ENCODE results near the gene CBLN3. TPM values are rescaled to one million over a fixed set of nuclear protein-coding genes. Genes with fewer than 3 reads are reported as not detected.

CBLN3 gene
- total and polyA plus RNA-seq, 2 donors (not counting 1 experiment from before 2014, with no cell fraction given) = 2.7 to 5.3 TPM

DNA sequence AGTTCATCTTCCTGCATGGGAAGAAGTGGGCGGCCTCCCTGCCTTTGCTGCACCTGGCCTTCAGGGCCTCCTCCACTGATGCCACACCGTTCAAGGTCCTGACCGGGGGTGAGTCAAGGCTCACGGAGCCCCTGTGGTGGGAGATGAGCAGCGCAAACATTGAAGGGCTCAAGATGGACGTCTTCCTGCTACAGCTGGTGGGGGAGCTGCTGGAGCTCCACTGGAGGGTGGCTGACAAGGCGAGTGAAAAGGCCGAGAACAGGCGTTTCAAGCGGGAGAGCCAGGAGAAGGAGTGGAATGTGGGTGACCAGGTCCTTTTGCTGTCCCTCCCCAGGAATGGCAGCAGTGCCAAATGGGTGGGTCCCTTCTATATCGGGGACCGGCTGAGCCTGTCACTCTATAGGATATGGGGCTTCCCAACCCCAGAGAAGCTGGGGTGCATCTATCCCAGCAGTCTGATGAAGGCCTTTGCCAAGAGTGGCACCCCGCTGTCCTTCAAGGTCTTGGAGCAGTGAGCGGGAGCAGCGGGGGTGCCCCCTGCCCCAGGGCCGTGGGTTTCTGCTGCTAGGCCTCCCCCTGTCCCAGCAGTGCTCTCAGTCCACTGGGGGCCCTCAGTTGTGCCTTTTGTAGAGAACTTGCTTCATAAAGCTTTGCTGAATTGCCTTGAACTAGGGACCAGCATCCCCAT, 12.4 kb downstream of the CBLN3 start:
- H4K20me1 ChIP-seq (ENCODE audit: control insufficient read depth, extremely low read depth, insufficient read depth, low read length) = no peaks in the 10 kb centered on the region
- H3K27ac ChIP-seq (ENCODE audit: insufficient read depth, low read length) = no peak overlapping the region
- TF ChIP-seq EZH2 (IDR thresholded peaks at IDR 0.05; ENCODE audit: low read length, missing control alignments) (no peak), CTCF (conservative IDR thresholded peaks at IDR 0.05 in 1 of 2, IDR thresholded peaks at IDR 0.05 in 1 of 2; ENCODE audit: low read depth in 1 of 2, low read length in 2 of 2) (no peak)
- H3K79me2 ChIP-seq (ENCODE audit: control insufficient read depth, insufficient read depth, low read length) = no peaks in the 10 kb centered on the region
- no peak overlapping the region for H2AFZ ChIP-seq (ENCODE audit: low read length)
- H3K9ac ChIP-seq (ENCODE audit: insufficient read depth, low read length) = no peak overlapping the region
- H3K4me1 ChIP-seq (ENCODE audit: control insufficient read depth, extremely low read depth, insufficient read depth, low read length) = no peaks in the 10 kb centered on the region
- H3K9me3 ChIP-seq (ENCODE audit: control insufficient read depth, insufficient read depth, low read depth, low read length) = no peaks in the 10 kb centered on the region
- DNase-seq (ENCODE audit: low read depth in 2 of 2) = no peak
- H3K36me3 ChIP-seq (ENCODE audit: control insufficient read depth, insufficient read depth, low read length) = no peaks in the 10 kb centered on the region
- H3K4me2 ChIP-seq (ENCODE audit: extremely low read depth, insufficient read depth, low read length) = no peak overlapping the region
- peaks cover 10% of the 10 kb centered on the region for H3K27me3 ChIP-seq (ENCODE audit: control insufficient read depth, insufficient read depth, low read length)
- H3K4me3 ChIP-seq (replicated peaks in 1 of 4; ENCODE audit: control extremely low read depth in 1 of 4, insufficient read depth in 1 of 4, low read depth in 3 of 4, low read length in 4 of 4) = no peak overlapping the region

DNA sequence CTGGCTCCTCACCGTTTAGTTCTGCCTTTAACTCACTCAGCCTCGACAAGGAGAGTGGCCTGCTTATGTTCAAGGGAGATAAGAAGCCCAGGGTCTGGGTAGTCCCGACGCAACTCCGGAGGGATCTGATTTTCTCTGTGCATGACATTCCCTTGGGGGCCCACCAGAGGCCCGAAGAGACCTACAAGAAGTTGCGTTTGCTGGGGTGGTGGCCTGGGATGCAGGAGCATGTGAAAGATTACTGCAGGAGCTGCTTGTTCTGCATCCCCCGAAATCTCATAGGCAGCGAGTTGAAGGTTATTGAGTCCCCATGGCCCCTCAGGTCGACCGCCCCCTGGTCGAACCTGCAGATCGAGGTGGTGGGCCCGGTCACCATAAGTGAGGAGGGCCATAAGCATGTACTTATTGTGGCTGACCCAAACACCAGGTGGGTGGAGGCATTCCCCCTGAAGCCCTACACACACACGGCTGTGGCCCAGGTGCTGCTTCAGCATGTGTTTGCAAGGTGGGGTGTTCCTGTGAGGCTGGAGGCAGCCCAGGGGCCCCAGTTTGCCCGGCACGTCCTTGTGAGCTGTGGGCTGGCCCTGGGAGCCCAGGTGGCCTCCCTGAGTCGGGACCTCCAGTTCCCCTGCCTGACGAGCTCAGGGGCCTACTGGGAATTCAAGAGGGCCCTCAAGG, 13.1 kb downstream of the CBLN3 start:
- H3K27ac ChIP-seq (ENCODE audit: insufficient read depth, low read length) = no peak overlapping the region
- H3K9me3 ChIP-seq (ENCODE audit: control insufficient read depth, insufficient read depth, low read depth, low read length) = no peaks in the 10 kb centered on the region
- H2AFZ ChIP-seq (ENCODE audit: low read length) = no peak overlapping the region
- TF ChIP-seq CTCF (conservative IDR thresholded peaks at IDR 0.05 in 1 of 2, IDR thresholded peaks at IDR 0.05 in 1 of 2; ENCODE audit: low read depth in 1 of 2, low read length in 2 of 2) (no peak), EZH2 (IDR thresholded peaks at IDR 0.05; ENCODE audit: low read length, missing control alignments) (no peak)
- no peaks in the 10 kb centered on the region for H3K36me3 ChIP-seq (ENCODE audit: control insufficient read depth, insufficient read depth, low read length)
- H3K4me2 ChIP-seq (ENCODE audit: extremely low read depth, insufficient read depth, low read length) = no peak overlapping the region
- peaks cover 10% of the 10 kb centered on the region for H3K27me3 ChIP-seq (ENCODE audit: control insufficient read depth, insufficient read depth, low read length)
- H4K20me1 ChIP-seq (ENCODE audit: control insufficient read depth, extremely low read depth, insufficient read depth, low read length) = no peaks in the 10 kb centered on the region
- H3K79me2 ChIP-seq (ENCODE audit: control insufficient read depth, insufficient read depth, low read length) = no peaks in the 10 kb centered on the region
- no peak for DNase-seq (ENCODE audit: low read depth in 2 of 2)
- no peak overlapping the region for H3K4me3 ChIP-seq (replicated peaks in 1 of 4; ENCODE audit: control extremely low read depth in 1 of 4, insufficient read depth in 1 of 4, low read depth in 3 of 4, low read length in 4 of 4)
- no peaks in the 10 kb centered on the region for H3K4me1 ChIP-seq (ENCODE audit: control insufficient read depth, extremely low read depth, insufficient read depth, low read length)
- no peak overlapping the region for H3K9ac ChIP-seq (ENCODE audit: insufficient read depth, low read length)

- no peak for DNase-seq (ENCODE audit: low read depth in 2 of 2)
- Histone ChIP-seq H3K9me3 (ENCODE audit: control insufficient read depth, insufficient read depth, low read depth, low read length) (no peaks in the 10 kb centered on the region), H3K4me3 (replicated peaks in 1 of 4; ENCODE audit: control extremely low read depth in 1 of 4, insufficient read depth in 1 of 4, low read depth in 3 of 4, low read length in 4 of 4) (no peak overlapping the region), H3K27me3 (ENCODE audit: control insufficient read depth, insufficient read depth, low read length) (peaks cover 10% of the 10 kb centered on the region), H3K4me2 (ENCODE audit: extremely low read depth, insufficient read depth, low read length) (no peak overlapping the region), H4K20me1 (ENCODE audit: control insufficient read depth, extremely low read depth, insufficient read depth, low read length) (no peaks in the 10 kb centered on the region), H2AFZ (ENCODE audit: low read length) (no peak overlapping the region), H3K79me2 (ENCODE audit: control insufficient read depth, insufficient read depth, low read length) (no peaks in the 10 kb centered on the region), H3K4me1 (ENCODE audit: control insufficient read depth, extremely low read depth, insufficient read depth, low read length) (no peaks in the 10 kb centered on the region), H3K9ac (ENCODE audit: insufficient read depth, low read length) (no peak overlapping the region), H3K36me3 (ENCODE audit: control insufficient read depth, insufficient read depth, low read length) (no peaks in the 10 kb centered on the region), H3K27ac (ENCODE audit: insufficient read depth, low read length) (no peak overlapping the region)
- TF ChIP-seq CTCF (conservative IDR thresholded peaks at IDR 0.05 in 1 of 2, IDR thresholded peaks at IDR 0.05 in 1 of 2; ENCODE audit: low read depth in 1 of 2, low read length in 2 of 2) (no peak), EZH2 (IDR thresholded peaks at IDR 0.05; ENCODE audit: low read length, missing control alignments) (no peak)
Measured at GRCh38 chr14:24415421-24416253, 13.8 kb downstream of the CBLN3 start.

Data from fibroblast of lung (primary cell).